G401.6 (cell line): ENCODE data around the gene PRDM16.

Source experiments
- FAIRE-seq: peaks from 2 replicates; lab custom pipeline; 2012; peaks lifted over from hg19 to GRCh38; lab: Jason Lieb, UNC

The PRDM16 gene

DNA sequence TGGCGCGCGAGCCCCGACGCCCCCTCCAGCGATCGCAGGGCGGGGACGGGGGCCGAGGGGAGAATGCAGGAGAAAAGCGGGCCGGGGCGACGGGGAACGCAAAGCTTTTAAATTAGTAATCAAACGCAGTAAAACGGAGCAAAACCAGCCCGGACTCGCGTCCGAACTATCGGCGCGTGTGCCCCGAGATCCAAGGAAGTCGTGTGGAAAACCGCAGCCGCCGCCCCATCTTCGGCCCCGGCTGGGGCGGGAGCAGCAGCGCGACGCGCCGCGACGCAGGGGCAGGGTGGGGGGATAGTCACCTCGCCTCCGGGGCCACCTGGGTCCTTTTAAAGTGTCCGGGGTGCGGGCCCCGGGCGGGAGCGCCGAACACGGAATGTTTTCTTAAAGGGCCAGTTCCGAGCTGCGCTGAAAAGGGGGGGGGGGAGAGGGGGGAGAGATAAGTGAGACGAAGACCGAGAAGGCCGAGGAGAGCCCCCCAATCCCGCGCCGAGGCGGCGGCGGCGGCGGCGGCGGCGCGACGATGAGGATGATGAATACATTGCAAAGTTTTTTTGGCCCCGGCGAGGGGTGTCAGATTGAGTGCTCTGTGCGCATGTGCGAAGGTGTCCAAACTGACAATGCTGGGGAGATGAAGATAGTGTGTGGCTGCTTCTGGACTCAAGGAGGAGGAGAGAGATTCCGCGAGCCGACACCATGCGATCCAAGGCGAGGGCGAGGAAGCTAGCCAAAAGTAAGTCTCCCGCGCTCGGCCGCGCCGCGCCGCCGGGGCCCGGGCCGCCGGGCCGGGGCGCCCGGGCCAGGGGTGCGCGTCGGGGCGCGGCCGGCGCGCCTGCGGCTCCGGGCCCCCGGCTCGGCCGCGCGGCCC, at the start of gene PRDM16:
Gene PRDM16, plus strand, starts transcription at position 640 of the 868 bp plus-strand sequence. Its CDS starts 57 bp downstream, at position 697.
- no peak for FAIRE-seq

- no peak for FAIRE-seq
Observed at GRCh38 chr1:3019516-3020051, 49.4 kb upstream of the PRDM16 start.

- FAIRE-seq: no peak
Observed at GRCh38 chr1:3020263-3020909, 48.6 kb upstream of the PRDM16 start.

DNA sequence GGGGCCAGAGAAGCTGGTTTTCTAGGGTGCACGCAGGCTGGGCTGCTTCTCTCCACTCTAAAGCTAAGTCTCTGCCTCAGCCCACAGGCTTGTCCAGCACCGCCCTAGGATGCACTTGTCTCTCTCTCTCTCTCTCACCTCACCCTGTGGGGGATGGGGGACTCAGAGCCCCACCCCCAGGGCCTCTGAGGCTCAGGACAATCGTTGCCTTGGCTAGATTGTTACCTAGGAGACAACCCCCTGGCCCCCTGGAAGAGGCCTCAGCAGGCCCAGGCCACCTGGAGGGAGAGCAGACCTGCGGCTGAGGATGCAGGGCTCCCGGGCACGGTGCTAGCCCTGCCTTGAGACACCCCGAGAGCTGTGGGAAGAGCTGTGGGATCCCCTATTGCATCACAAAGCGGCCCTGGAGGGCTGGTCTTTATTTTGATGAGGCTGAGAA, 47.8 kb upstream of the PRDM16 start, which contains the start of gene ACTRT2:
Gene ACTRT2, plus strand, starts transcription at position 235 of the 439 bp plus-strand sequence. CDS start 220 bp downstream, outside the sequence.
- no peak for FAIRE-seq

DNA sequence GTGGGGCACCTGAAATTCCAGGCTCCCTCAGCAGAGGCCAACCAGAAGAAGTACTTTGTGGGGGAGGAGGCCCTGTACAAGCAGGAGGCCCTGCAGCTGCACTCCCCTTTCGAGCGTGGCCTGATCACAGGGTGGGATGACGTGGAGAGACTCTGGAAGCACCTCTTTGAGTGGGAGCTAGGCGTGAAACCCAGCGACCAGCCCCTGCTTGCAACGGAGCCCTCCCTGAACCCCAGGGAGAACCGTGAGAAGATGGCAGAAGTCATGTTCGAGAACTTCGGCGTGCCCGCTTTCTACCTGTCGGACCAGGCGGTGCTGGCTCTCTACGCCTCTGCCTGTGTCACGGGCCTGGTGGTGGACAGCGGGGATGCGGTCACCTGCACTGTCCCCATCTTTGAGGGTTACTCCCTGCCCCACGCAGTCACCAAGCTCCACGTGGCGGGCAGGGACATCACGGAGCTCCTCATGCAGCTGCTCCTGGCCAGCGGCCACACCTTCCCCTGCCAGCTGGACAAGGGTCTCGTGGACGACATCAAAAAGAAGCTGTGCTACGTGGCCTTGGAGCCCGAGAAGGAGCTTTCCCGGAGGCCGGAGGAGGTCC, 47.1 kb upstream of the PRDM16 start:
- no peak for FAIRE-seq

DNA sequence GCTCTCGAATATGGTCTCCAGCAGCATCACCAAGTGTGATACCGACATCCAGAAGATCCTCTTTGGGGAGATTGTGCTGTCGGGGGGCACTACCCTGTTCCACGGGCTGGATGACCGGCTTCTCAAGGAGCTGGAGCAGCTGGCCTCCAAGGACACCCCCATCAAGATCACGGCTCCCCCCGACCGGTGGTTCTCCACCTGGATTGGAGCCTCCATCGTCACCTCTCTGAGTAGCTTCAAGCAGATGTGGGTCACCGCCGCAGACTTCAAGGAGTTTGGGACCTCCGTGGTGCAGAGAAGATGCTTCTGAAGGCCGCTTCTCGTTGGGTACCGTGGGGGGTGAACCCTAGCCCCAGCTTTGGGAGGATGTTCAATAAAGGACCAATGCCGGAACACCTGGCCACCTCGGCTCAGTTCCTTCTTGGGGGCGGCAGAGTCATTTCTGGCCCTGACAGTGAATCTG, 46.5 kb upstream of the PRDM16 start:
- FAIRE-seq: no peak

GRCh38 chr1:3022976-3023375, 46.0 kb upstream of the PRDM16 start:
- no peak for FAIRE-seq

GRCh38 chr1:3024019-3024418, 45.0 kb upstream of the PRDM16 start:
- no peak for FAIRE-seq

GRCh38 chr1:3024588-3024987, 44.4 kb upstream of the PRDM16 start:
- no peak for FAIRE-seq

DNA sequence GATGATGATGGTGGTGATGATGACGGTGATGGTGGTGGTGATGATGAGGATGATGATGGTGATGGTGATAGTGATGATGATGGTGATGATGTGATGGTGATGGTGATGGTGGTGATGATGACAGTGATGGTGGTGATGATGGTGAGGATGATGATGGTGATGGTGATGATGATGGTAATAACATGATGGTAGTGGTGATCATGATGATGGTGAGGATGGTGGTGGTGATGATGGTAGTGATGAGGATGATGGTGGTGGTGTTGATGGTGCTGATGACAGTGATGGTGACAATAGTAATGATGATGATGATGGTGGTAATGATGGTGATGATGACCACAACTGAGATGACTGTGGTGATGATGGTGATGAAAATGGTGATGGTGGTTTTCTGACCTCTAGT, 42.9 kb upstream of the PRDM16 start:
- FAIRE-seq: no peak

DNA sequence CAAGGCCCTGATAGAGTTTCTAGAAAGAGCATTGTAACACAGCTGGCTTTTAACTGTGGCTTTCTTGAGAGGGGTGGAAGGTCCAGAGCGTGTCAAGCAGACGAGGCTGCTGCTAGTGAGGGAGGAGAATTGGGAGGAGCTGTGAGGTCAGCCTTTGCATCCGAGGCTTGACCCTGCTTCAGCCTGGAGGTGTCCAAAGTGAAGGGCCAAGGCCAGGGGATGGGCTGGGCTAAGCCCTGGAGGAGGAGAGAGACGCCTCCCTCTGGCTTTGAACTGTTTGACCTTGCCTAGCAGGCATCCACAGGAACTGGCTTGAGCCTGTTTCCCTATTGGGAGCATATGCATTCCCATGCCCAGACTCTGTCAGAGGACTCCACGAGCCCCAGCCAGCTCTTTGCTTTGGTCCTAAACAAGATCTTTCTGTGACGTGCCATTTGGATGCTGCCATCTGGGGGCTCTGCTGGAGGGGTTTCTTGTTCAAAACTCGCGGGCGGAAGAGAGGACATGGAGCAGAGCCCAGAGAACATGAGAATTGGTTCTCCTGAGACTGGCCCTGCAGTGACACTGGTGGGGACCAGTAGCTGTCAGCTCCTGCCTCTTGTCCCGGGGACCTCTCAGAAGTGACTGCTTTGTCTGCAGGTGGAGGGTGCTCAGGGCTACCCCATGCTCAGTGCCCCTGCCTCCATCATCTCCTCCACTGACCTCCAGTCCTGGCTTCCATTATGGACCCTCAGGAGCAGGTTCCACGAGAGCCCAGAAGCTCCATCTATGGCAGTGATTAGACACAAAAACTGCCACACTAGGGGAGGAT, 42.2 kb upstream of the PRDM16 start:
- FAIRE-seq: no peak

GRCh38 chr1:3027611-3028371, 41.2 kb upstream of the PRDM16 start:
- no peak for FAIRE-seq

DNA sequence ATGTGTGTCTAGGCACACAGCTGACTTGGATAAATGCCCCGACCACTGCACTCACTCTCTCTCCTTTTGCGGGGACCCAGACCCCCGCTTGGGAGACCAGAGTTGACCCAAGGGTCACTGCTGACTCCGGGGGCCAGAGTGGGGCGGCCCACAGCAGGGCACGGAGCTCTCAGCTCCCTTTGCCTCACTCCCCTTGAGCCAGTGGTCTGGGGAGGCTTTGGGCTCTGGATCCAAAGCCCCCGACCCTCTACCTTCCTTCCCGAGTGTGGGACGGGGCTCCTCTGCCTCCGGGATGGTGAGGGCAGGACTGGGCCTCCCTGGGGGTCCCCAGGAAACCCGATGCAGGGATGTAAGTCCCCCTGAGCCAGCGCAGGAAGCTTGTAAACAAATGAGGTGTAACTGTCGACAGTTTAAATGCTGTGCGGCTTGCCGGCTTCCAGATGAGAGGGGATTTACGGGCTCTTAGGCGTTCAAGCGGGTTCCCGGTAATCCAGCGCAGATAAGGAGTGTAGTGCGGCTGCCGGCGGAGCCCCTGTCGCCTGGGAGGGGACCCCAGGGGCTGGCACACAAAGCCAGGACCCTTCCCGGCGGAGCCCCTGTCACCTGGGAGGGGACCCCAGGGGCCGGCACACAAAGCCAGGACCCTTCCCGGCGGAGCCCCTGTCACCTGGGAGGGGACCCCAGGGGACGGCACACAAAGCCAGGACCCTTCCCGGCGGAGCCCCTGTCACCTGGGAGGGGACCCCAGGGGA, 40.3 kb upstream of the PRDM16 start:
- FAIRE-seq: no peak

DNA sequence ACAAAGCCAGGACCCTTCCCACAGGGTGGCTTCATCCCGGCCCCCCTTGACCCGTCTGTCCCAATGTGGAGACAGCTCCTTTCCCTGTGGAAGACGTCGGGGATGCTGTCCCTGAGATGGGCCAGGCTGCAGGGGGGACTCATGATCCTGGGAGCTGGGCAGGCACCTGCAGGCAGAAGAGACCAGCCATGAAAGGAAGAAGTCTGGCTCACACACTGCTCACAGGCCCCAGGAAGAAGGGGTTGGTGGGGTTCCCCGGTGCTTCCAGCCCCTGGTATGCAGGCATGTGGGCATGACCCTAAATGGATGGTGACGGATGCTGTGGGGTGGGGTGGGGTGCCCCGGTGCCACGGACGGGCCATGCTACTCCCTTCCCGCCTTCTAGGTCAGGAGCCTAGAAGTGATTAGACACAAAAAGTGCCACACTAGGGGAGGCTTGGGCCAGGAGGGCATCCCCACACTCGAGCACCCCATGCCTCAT, 39.5 kb upstream of the PRDM16 start:
- no peak for FAIRE-seq

DNA sequence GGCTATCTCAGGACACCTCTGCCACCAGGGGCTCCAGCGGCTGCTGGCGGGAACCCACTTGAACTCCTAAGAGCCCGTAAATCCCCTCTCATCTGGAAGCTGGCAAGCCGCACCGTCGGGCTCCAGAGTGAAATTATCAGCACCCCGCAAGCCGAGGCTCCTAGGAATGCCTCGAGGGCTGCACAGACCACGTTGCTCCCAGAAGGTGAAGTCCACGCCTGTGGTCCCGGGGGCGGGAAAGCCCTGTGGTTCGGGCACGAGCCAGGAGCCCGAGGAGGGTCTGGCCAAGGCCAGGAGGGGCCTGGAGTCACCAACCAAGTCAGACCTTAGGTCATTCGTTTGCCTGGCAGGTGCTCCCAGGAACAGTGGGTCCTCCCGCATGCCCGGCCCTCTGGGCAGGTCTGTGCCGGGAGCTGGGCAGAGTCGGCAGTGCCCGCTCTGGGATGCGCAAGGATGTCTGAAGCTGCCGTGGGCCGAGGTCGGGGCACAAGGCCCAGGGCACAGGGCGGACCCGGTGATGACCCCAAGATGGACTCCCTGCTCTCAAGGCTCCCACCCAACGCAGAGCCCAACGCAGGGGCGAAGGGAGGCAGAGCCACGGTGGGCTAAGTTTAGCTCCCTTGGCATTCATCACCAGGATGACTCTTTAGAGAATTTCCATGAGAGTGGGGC, 38.9 kb upstream of the PRDM16 start:
- no peak for FAIRE-seq

GRCh38 chr1:3030663-3031381, 38.2 kb upstream of the PRDM16 start:
- no peak for FAIRE-seq

GRCh38 chr1:3031401-3032221, 37.4 kb upstream of the PRDM16 start:
- no peak for FAIRE-seq
